Sigmoid colon (tissue), 4 donors: ENCODE results near the gene SERHL2.

Experiments
- EP300 ChIP-seq, 4 donors: sonication (generic); formaldehyde crosslinking; IDR thresholded peaks; one replicate each; pipeline ENCODE4 v1.6.1; 2017; ENCODE audit warnings: antibody characterized with exemption in 4 of 4
- POLR2A ChIP-seq, 2 donors: fragments of 450-650 bp; IDR thresholded peaks; one replicate each; pipeline ENCODE4 v1.6.1; 2016; ENCODE audit warnings: antibody characterized with exemption in 2 of 2, mild to moderate bottlenecking in 2 of 2, moderate library complexity in 2 of 2
- POLR2AphosphoS5 ChIP-seq, 4 donors: sonication (generic); formaldehyde crosslinking; IDR thresholded peaks; one replicate each; pipeline ENCODE4 v1.6.1; 2017; ENCODE audit warnings: antibody characterized with exemption in 4 of 4
- TF ChIP-seq, protein P1 (sequence below), 4 experiments: fragments of 450-650 bp in 3 of 4; fragments of 200-600 bp in 1 of 4; IDR thresholded peaks; one replicate each; pipeline ENCODE4 v1.5.1; 2016 to 2019; ENCODE audit warnings: antibody characterized with exemption in 4 of 4, mild to moderate bottlenecking in 3 of 4, moderate library complexity in 2 of 4

DNA sequence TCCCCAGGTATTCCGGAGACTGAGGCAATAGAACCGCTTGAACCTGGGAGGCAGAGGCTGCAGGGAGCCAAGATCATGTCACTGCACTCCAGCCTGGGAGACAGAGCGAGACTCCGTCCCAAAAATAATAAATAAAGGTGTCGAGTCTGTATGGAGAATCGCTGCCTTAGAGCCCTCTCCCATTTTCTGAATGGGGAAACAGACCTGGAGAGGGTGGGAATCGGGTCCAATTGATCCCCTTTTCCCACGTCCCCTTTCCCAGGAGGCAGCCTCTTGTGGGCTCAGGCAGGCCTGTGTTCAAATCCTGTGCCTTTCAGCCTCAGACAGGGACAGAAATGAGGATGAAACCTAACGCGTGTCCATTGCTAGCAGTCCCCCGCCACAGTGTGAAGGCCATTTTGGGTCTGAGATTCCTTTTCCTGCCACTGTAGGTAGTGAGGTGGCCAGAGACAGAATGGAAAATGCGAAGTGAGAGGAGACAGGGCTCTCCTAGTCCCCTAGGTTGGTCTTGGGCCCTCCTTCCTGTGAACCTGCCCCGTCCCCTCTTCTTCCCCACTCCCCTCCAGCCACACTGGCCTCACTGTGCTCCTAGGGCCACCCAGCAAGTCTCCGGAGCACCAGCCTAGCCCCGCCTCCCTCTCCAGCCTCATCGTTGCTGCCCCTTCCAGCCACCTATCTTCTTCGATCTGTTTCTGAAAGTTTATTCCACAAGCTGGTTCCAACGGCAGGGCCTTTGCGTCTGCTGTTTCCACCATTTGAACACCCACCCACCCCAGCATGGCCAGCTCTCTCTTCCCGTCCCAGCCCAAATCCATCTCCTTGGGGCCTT, 63.6 kb downstream of the SERHL2 start:
- TF ChIP-seq POLR2AphosphoS5 (IDR thresholded peaks at IDR 0.05) = peak in 1 of 4 donors; percentile 21
- TF ChIP-seq, protein P1, sequence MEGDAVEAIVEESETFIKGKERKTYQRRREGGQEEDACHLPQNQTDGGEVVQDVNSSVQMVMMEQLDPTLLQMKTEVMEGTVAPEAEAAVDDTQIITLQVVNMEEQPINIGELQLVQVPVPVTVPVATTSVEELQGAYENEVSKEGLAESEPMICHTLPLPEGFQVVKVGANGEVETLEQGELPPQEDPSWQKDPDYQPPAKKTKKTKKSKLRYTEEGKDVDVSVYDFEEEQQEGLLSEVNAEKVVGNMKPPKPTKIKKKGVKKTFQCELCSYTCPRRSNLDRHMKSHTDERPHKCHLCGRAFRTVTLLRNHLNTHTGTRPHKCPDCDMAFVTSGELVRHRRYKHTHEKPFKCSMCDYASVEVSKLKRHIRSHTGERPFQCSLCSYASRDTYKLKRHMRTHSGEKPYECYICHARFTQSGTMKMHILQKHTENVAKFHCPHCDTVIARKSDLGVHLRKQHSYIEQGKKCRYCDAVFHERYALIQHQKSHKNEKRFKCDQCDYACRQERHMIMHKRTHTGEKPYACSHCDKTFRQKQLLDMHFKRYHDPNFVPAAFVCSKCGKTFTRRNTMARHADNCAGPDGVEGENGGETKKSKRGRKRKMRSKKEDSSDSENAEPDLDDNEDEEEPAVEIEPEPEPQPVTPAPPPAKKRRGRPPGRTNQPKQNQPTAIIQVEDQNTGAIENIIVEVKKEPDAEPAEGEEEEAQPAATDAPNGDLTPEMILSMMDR (IDR thresholded peaks at IDR 0.05) = no peak
- TF ChIP-seq POLR2A (IDR thresholded peaks at IDR 0.05) = no peak
- no peak for TF ChIP-seq EP300 (IDR thresholded peaks at IDR 0.05)
